ENCODE results near the gene MYLK.

The MYLK gene

GRCh38 chr3:123656274-123656673 lies 227.9 kb downstream of the MYLK start:
- Histone ChIP-seq H3K27me3 (ENCODE audit: insufficient read depth, low read length) (no peaks in the 10 kb centered on the region), H3K9ac (ENCODE audit: low read length) (no peak overlapping the region), H3F3A (ENCODE audit: insufficient read depth, low read length) (no peaks in the 10 kb centered on the region), H3K9me3 (ENCODE audit: low read length) (no peaks in the 10 kb centered on the region), H3K27ac (ENCODE audit: low read depth, low read length, poor library complexity, severe bottlenecking) (no peak overlapping the region), H3K79me2 (ENCODE audit: insufficient read depth, low read length) (no peaks in the 10 kb centered on the region), H3K4me2 (ENCODE audit: low read length) (no peak overlapping the region), H3K9me2 (ENCODE audit: low read depth, low read length) (no peaks in the 10 kb centered on the region), H3K4me1 (ENCODE audit: insufficient read depth, low read length, severe bottlenecking) (no peaks in the 10 kb centered on the region), H3K4me3 (ENCODE audit: low read depth, low read length, poor library complexity, severe bottlenecking) (no peak overlapping the region), H3K36me3 (ENCODE audit: insufficient read depth, low read length) (no peaks in the 10 kb centered on the region), H4K20me1 (ENCODE audit: insufficient read depth, low read length) (no peaks in the 10 kb centered on the region), H2AFZ (ENCODE audit: low read length) (no peak overlapping the region)
- TF ChIP-seq EZH2 (IDR thresholded peaks at IDR 0.05; ENCODE audit: borderline replicate concordance, low read length) (no peak), CTCF (IDR thresholded peaks at IDR 0.05; ENCODE audit: low read length) (no peak)

GRCh38 chr3:123655400-123655799 lies 228.7 kb downstream of the MYLK start:
- Histone ChIP-seq H3K4me2 (ENCODE audit: low read length) (no peak overlapping the region), H3K27me3 (ENCODE audit: insufficient read depth, low read length) (no peaks in the 10 kb centered on the region), H3K9me2 (ENCODE audit: low read depth, low read length) (no peaks in the 10 kb centered on the region), H4K20me1 (ENCODE audit: insufficient read depth, low read length) (no peaks in the 10 kb centered on the region), H3K4me3 (ENCODE audit: low read depth, low read length, poor library complexity, severe bottlenecking) (no peak overlapping the region), H3K36me3 (ENCODE audit: insufficient read depth, low read length) (no peaks in the 10 kb centered on the region), H3F3A (ENCODE audit: insufficient read depth, low read length) (no peaks in the 10 kb centered on the region), H3K27ac (ENCODE audit: low read depth, low read length, poor library complexity, severe bottlenecking) (no peak overlapping the region), H2AFZ (ENCODE audit: low read length) (no peak overlapping the region), H3K4me1 (ENCODE audit: insufficient read depth, low read length, severe bottlenecking) (no peaks in the 10 kb centered on the region), H3K79me2 (ENCODE audit: insufficient read depth, low read length) (no peaks in the 10 kb centered on the region), H3K9me3 (ENCODE audit: low read length) (no peaks in the 10 kb centered on the region), H3K9ac (ENCODE audit: low read length) (no peak overlapping the region)
- TF ChIP-seq CTCF (IDR thresholded peaks at IDR 0.05; ENCODE audit: low read length) (no peak), EZH2 (IDR thresholded peaks at IDR 0.05; ENCODE audit: borderline replicate concordance, low read length) (no peak)

DNA sequence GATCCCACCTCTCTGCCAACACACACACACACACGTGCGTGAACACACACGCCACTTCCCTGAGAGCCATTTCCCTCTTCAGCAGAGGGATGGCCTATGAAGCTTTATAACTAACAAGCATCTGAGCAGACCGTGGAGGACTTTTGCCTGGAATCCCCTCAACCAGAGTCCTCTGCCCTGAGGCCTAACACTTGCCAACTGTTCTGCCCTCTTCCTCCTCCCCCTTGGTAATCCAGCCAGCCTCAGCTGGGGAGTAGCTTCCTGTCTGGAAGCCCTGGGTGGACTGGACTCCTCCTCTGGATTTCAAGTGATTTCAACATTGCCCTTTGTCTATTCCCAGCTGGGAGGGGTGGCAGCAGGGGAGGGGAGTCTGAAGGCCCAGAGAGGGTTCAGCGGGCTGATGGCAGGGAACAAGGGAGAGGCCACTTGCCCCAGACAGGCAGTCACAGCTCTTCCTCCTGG lies 230.9 kb downstream of the MYLK start:
- H3K4me1 ChIP-seq (ENCODE audit: insufficient read depth, low read length, severe bottlenecking) = no peaks in the 10 kb centered on the region
- TF ChIP-seq EZH2 (IDR thresholded peaks at IDR 0.05; ENCODE audit: borderline replicate concordance, low read length) = no peak
- no peak for TF ChIP-seq CTCF (IDR thresholded peaks at IDR 0.05; ENCODE audit: low read length)
- no peaks in the 10 kb centered on the region for H3K36me3 ChIP-seq (ENCODE audit: insufficient read depth, low read length)
- H3K27me3 ChIP-seq (ENCODE audit: insufficient read depth, low read length) = no peaks in the 10 kb centered on the region
- no peak overlapping the region for H3K4me3 ChIP-seq (ENCODE audit: low read depth, low read length, poor library complexity, severe bottlenecking)
- H3K9me2 ChIP-seq (ENCODE audit: low read depth, low read length) = no peaks in the 10 kb centered on the region
- no peaks in the 10 kb centered on the region for H4K20me1 ChIP-seq (ENCODE audit: insufficient read depth, low read length)
- H3K79me2 ChIP-seq (ENCODE audit: insufficient read depth, low read length) = no peaks in the 10 kb centered on the region
- no peaks in the 10 kb centered on the region for H3K9me3 ChIP-seq (ENCODE audit: low read length)
- no peak overlapping the region for H3K4me2 ChIP-seq (ENCODE audit: low read length)
- H2AFZ ChIP-seq (ENCODE audit: low read length) = no peak overlapping the region
- no peak overlapping the region for H3K9ac ChIP-seq (ENCODE audit: low read length)
- H3F3A ChIP-seq (ENCODE audit: insufficient read depth, low read length) = no peaks in the 10 kb centered on the region
- H3K27ac ChIP-seq (ENCODE audit: low read depth, low read length, poor library complexity, severe bottlenecking) = no peak overlapping the region

Data from OCI-LY1 (cell line).